Stimulated activated CD8-positive, alpha-beta memory T cell treated with anti-CD3 and anti-CD28 coated beads, Interleukin-7, amount 100 ng/mL, for 24 hours (primary cell): ENCODE data around the gene DOCK4.

Source experiments
- DNase-seq: peaks from one replicate; pipeline ENCODE4 v3.0.0-alpha.2; 2020; ENCODE audit warnings: low read depth

The DOCK4 gene

GRCh38 chr7:111892588-111892987, 313.6 kb downstream of the DOCK4 start:
- no peak for DNase-seq

GRCh38 chr7:111887734-111888133, 318.5 kb downstream of the DOCK4 start:
- no peak for DNase-seq

GRCh38 chr7:111886233-111886632, 320.0 kb downstream of the DOCK4 start:
- DNase-seq: no peak

- no peak for DNase-seq
Measured at GRCh38 chr7:111883241-111883640, 323.0 kb downstream of the DOCK4 start.

GRCh38 chr7:111878785-111879184, 327.4 kb downstream of the DOCK4 start:
- no peak for DNase-seq

- no peak for DNase-seq
Measured at GRCh38 chr7:111877931-111878330, 328.3 kb downstream of the DOCK4 start.

- no peak for DNase-seq
Measured at GRCh38 chr7:111873963-111874690, 332.1 kb downstream of the DOCK4 start.

- no peak for DNase-seq
Measured at GRCh38 chr7:111873326-111873646, 332.9 kb downstream of the DOCK4 start.

- DNase-seq: no peak
Measured at GRCh38 chr7:111872450-111873325, 333.5 kb downstream of the DOCK4 start.

GRCh38 chr7:111871283-111871682, 334.9 kb downstream of the DOCK4 start:
- DNase-seq: no peak

- DNase-seq: no peak
Measured at GRCh38 chr7:111869280-111869679, 336.9 kb downstream of the DOCK4 start.

GRCh38 chr7:111867348-111867931, 338.8 kb downstream of the DOCK4 start:
- DNase-seq: no peak

GRCh38 chr7:111866787-111867186, 339.4 kb downstream of the DOCK4 start:
- no peak for DNase-seq

- DNase-seq: no peak
Measured at GRCh38 chr7:111865430-111865829, 340.8 kb downstream of the DOCK4 start.

- no peak for DNase-seq
Measured at GRCh38 chr7:111864291-111864976, 341.8 kb downstream of the DOCK4 start.

- DNase-seq: no peak
Measured at GRCh38 chr7:111863269-111863668, 342.9 kb downstream of the DOCK4 start.

- DNase-seq: no peak
Measured at GRCh38 chr7:111860248-111860647, 346.0 kb downstream of the DOCK4 start.

- DNase-seq: no peak
Measured at GRCh38 chr7:111858331-111858730, 347.9 kb downstream of the DOCK4 start.

GRCh38 chr7:111855842-111856227, 350.4 kb downstream of the DOCK4 start:
- DNase-seq: no peak

- no peak for DNase-seq
Measured at GRCh38 chr7:111855161-111855841, 350.9 kb downstream of the DOCK4 start.

- no peak for DNase-seq
Measured at GRCh38 chr7:111853201-111853990, 352.8 kb downstream of the DOCK4 start.
